GM21529 (cell line): Measurements from ENCODE around the gene FOXP1.

Experiments used
- ATAC-seq: cut with Tn5 transposase; IDR thresholded peaks from one replicate; pipeline ENCODE4 v1.9.1; 2021; ENCODE audit not compliant: unreplicated experiment

Gene FOXP1

DNA sequence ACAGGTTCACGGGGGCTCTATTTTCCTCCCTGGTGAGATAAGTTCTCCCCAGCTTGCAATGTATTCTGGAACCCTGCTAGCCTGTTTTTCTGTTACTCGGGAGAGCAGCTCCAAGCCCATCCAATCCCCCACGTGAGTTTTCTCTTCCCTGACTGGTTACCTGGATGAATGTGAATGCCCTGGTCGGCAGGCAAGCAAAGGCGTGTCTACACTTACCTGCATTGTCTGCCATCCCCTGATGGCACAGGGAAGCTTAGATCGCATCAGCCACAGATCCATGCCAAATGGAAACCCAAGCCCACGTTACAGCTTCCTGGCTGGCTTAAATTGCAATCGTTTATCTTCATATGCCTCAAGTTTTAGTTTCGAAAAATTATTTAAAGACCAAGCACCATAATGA, 149.9 kb downstream of the FOXP1 start:
- no peak for ATAC-seq

DNA sequence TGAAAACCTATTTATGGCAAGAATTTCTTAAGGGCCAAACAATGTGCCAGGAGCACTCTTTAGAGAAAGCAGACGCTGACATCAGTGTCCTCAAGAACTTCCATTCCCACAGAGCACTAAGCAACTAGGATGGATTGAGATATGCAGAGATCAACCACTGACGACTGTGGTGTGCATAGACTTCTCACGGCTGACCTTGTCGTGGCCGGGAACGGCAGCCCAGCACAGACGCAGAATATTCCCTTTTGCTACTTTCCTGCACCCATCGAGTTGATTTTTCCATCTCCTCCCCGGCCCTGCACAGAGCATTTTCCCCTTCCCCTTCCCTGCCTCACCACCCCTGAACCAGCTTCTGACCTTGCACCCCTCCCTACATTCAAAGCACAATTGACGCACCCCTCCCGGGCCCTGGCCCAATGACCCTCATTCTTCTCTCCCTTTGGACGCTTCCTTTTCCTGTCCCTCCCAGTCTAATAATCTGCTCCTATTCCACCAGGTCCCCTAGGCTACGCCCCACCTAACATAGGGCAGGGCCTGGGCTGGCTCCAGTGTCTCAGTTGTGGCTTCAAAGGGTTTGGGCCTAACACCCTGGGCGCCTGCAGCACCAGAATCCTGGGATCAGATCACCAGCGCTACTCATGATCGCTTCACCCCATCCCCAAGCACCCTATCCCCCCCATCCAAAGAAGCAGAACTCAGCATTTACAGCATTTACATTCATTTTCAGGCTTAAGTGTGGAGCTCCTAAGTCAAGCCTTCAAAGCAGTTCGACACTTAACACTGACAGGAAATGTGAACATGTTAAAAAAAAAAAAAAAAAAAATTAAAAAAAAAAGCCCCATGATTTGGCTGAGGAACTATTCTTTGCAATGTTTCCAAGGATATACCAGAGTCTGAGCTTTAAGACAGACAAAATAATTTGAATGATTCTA, 151.2 kb downstream of the FOXP1 start:
- no peak for ATAC-seq

DNA sequence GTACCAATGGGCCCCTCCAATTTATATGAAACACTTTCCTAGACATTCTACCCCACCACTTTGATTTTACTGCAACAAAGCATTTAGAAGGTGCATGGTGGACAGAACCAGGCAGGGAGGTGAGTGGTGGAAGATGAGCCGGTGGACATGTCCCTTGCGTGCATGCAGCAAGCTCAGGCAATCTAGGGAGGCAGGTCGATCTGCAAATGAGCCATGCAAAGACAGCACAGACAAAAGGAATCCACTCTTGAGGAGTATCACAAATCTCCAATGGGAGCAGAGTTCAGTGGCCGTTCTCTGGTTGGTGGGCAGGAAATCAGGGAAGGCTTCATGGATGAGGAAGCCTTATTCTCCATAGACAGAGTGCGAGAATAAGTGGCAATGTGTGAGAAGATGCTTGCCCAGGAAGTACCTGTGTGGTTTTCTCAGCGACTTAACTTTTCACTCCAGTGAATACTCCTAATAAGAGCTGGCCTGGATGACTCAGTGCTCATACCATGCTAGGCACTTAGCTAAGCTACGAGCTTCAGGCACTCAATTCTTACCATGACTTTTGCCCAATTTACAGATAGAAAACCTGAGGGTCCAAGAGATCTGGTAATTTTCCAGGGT, 152.5 kb downstream of the FOXP1 start:
- no peak for ATAC-seq

DNA sequence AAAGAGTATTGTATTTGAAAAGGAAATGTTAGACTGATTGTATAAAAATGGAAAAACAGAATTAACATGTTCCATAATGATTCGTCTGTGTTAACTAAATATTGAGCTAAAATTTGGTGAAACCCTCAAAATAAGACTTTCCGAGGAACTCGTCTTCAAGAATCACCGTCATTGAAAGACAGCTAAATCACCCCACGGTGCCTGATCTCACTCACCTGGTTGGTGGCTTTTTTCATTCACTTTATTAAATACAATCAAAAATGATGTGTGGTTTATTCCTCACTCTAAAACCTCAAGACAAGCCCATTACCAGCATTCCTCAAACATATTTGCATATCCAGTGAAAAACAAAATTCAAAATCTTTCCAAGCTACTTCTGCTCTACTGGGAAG, 153.9 kb downstream of the FOXP1 start:
- no peak for ATAC-seq

DNA sequence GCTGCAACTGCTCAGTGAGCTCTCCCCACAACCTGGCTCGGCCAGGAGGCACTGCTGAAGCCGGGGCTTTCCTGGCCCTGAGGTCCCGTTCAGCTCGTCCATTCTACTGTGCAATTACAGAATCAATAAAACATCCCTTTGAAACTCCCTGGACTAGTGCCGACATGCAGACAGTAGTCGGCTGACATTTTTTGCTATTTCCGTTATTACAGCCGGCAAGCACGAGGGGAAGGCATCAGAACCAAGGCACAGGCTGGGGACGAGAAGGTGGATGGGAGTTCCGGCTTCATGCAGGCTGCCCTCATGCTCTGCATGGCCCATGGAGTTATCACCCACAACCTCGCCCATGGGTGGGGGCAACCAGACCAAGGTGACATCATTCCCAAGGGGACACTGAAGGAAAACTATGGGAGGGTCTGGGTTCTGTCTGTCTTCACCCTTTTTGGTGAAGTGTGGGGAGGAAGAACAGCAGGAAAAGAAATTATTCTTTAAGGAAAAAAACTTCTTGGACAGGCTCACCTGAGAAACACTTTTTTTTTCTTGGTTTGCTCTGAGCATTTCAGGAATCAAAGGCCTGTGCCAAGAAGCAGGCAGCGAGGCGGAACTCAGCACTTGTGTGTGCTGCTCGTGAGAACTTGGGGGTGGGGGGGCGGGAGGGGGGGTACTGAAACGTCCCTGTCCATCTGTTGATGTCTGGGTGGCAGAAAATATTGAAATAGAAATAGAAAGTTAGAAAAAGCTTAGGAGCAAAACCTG, 154.5 kb downstream of the FOXP1 start:
- no peak for ATAC-seq

DNA sequence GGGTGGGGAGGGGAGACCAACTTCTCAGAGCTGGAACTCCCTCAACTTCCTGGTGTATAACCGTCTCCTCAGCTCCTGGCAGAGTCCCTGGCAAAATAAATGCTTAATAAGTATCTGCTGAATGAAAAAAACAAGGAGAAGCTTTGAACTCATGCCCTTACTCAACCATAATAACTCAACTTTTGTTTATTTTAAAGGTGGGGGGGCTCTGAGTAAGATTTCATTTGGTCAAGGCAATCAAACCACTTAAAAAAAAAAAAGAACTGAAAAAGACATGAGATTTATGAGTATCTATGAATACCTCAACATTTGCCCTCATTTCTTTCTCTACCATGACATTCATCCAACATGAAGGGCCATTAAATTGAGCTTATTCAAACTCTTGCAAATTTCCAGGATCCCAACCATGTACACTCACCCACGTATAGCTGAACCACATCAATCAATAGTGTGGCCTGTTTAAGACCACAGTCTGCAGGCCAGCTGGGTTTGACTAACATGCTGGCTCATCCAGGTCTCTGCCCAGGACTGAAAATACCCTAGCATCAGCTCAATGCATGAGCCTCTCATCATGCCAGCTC, 157.9 kb downstream of the FOXP1 start:
- no peak for ATAC-seq

DNA sequence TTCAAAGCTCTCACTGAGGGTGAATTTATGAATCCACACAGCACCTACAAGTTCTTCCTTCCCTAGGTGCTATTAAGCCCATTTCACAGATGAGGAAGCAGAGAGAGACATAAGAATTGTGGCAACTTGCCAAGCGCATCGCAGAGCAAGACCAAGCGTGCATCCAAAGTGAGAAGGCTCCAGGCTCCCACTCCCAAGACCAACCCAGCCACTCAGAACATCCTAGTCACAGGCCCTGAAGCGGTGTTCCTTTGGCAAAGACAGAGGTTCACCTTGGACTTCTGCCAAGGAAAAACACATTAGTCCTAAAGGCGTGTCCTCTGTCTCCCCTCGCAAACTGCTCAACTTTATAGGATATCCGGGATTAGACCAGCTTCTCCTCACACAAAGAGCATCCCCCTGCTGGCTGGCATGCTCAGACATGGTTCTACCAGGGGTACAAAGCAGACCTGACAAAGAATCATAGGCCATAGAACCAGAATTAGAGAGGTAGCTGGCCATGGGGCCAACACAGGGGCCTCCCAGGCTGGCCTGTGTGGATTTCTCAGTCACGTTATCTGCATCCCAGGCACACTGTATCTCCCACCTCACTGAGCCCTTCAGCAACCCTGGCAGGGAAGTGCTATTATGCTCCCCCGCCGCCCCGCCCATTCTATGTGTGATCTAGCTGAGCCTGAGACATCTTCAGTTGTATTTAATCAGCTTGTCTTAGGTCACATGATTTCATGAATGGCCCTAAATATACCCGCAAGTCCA, 160.2 kb downstream of the FOXP1 start:
- no peak for ATAC-seq

DNA sequence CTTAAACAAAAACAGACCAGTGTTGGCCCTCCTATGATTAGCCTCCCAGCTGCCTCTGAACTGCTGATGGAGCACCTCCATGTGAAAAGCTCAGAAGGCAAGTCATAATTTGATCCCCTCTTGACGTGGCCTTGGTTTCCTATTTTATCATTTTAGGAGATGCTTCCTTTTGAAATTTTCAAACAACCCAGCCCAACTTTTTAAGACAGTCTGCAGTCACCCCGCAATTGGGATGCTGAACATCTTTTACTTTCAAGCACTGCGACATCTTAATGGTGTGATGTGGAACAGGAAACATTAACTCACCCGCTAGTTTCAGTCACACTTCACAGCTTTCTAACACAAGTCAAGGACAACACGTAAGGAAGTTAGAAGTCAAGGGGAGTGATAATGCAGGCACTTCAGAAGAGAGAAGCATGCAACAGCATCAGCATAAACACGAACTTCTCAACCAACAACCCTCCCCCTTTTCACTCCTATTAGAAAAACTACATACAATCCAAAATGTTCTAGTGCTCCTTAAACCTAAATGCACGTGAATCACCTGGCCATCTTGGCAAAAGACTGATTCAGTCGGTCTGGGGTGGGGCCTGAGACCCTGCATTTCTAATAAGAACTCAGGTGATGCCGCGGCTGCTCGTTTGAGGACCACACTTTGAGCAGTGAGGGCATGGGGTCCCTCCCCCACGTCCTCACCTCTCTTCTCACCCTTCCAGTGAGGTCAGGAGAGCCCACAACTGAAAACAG, 161.5 kb downstream of the FOXP1 start:
- ATAC-seq, result peak; percentile 86

DNA sequence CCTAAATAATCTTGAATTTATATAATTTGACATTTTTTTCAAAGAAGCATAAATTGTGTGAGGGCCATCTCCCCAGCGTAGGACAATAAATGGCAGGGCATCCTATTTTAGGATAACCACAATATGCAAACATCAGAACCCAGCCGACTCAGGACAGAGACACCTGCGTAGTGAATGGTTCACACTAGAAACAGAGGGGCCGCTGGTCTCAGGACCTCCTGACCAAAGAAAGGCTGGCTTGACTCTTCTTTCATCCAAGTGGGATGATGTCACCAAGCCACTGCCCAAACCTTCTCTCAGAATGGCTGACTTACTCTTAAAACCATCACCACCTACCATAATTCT, 162.1 kb downstream of the FOXP1 start:
- ATAC-seq, result peak; percentile 69

DNA sequence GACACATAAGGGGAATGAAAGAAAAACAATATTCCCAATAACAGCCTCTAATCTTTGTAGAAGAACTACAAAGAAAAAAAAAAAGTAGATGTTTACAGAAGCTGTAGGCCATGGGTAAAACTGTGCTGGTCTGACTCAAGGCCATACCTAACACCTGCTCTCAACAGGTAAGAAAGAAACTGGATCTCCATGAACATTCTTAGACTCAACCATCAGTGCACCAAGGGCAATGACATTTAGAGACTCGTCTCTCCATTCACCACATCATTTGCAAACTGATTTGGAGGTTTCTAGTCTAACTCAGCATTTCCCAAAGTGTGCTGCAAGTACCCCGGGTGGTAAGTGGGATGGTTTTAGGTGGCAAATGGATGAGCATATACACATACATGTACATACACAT, 164.2 kb downstream of the FOXP1 start:
- no peak for ATAC-seq

DNA sequence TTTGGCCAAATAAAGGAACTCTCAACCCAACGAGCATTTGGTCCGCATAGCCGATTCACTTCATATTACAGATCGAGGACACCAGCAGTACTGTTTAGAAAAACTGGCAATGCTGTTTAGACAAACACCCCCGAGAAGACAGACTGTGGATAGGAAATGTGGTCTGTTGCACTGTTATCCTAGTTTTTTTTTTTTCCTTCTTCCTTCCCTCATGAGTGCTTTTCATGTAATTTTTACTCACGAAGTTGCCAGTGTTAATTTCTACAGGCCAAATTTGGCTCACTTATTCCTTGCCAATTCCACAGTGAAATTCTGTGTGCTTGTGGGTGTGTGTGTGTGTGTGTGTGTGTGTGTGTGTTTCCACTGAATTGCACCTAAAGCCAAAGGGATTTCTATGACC, 165.7 kb downstream of the FOXP1 start:
- no peak for ATAC-seq

DNA sequence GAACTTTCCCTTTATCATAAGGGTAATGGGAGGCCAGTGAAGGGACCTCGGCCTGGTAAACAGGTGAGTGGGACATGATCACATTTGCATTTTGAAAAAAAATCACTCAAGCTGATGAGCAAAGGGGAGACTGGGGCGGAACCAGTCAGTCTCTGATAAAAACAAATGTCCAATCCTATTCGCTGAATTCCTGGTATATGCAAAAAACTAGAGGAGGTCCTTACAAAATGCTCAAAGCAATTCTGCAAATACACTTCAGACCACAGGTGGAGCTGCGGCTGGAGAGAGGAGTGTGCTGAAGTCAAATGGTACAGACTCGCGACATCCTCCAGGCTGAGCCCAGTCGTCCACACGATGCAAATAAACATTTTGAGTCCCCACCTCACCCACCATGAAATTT, 166.7 kb downstream of the FOXP1 start:
- ATAC-seq, result no peak

DNA sequence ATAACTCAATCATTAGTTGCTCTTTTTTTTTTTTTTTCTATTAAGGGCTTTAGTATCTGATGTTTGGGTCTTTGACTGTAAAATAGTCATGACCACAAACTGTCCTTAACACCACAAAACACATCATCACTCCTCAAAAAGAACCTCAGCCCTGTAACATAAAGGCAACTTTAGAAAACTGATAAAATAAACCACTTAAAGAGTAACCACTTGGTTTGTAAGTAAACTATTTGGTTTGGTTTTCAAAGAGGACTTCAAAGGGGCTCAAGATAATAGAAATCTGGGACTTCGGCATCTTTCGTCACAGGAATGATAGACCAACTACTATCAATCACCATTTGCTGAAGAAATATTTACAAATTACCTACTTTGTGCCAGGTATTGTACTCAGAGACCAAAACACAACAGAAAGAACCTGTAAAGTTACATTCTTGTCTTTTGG, 167.8 kb downstream of the FOXP1 start:
- ATAC-seq, result no peak

DNA sequence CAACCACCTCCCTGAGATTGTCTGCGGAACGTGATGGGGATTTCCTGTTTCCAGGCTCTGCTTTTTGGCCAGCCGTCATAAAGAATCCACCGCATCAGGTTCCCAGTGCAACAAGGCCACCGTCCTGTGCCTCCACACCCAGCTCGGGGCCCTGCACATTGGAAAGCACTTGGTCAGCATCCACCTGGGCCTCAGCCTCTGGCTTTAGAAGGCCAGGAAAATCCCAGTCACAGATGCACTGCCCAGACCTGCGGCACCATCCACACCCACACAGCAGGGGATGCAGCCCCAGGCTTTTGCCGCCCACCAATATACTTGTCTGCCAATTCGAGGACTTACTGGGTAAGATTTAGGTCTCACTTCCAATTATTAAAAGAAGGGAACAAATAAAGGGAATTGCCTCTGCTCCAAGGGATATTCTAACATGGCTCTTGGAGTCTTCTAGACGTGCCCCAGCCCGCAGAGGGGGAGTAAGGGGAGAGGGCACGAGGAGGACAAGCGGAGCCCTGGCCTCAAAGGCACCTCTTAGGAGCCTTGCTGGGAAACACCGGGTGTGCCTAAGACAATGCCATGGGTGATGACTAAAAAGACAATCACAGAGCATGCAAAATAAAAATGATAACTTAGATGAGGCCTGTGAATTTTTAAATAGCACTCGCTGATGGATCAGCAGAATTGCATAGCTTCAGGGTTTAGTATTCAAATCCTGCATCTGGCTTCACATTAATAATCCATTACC, 169.2 kb downstream of the FOXP1 start:
- ATAC-seq, result no peak

DNA sequence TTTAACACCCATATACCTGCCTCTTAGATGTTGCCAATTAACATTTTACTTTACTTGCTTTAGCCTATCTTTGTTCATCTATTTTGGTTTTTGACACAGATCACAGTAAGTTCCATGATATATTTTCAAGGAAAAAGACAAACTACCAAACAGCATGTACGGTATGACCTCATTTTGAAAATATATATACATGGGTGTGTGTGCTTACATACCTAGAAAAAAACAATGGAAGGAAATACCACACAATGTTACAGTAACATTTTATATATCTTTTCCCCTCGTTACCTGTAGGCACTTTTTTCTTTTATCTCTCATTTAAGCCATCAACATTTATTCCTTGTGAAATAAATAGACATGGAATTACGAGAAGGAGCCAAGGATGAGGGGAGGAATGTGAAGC, 170.0 kb downstream of the FOXP1 start:
- ATAC-seq, result no peak

DNA sequence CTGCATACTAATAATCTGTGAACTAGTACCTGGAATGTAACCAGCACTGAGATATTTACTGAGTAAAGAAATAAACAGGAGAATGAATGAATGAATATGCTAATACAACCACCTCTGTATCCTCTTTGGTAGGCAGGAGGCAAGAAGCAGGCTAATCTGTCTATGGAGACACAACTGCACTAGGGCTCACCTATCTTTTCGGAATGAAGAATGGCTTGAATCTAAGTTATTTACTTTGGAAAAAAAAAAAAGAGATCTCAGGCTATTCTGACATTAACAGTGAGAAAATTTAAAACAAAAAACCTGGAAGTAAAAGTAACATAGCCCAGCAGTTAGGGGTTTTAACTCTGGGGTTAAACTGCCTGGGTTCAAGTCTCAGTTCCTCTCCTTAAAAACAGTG, 174.2 kb downstream of the FOXP1 start:
- ATAC-seq, result no peak

DNA sequence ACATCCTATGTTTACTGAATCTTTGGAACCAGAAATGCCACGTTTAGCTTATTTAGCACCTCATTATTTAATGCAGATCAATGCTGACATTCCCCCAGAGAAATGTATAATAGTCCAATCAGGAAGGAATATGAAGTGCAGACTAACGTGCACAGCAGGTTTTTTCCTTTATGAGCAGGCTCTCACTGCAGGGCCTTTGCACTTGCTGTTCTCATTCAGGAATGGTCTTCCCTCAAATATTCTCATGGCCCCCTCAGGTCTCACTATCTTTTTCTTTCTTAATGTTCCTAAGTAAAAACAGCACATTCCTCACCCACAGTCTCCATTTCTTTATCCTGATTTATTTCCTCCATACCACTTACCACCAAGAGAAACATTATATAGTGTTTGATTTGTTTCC, 174.6 kb downstream of the FOXP1 start:
- no peak for ATAC-seq

DNA sequence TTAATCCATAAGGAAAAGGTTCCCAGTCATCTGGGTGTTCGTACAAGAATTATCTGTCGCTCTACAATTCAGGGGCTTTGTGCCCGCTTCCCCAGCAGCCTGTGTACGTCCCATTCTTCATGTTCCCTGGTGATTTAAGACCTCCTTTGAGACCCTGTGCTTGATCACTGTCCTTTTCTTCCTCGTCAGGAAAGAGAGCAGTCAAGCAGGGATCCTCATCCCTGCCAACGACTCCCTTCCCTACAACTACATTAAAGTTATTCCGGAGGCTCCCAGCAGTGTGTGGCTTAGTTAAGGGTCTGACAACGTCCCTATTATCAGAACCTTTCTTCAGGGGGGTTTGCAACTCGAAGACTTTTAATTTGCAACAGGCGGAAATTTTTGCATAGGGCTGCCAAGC, 175.7 kb downstream of the FOXP1 start:
- ATAC-seq, result no peak
